ENCODE data around the gene C19orf25. TPM values are rescaled to one million over a fixed set of nuclear protein-coding genes. Genes with fewer than 3 reads are reported as not detected.

Gene C19orf25
- total RNA-seq = 10 to 100 TPM in 8 of 9 donors, 1 to 10 TPM in 1; 9.4 to 29.2 (median 15.7) TPM
- polyA plus RNA-seq = 10 to 100 TPM; 27.6 to 27.8 TPM
- long read RNA-seq, donor 1, transcript C19orf25-203 (3 exons, 1,837 nt) = major isoform, 10 of 25 reads
- long read RNA-seq, donor 1, transcript C19orf25-211 (1 exons, 2,314 nt) = minor isoform, 8 of 25 reads
- long read RNA-seq, donor 1, partial matches to known transcripts = 1 of 25 reads
- long read RNA-seq, donor 1, other reads (novel, unspliced or antisense) = 2 of 25 reads
- long read RNA-seq, donor 2, transcript C19orf25-202 (2 exons, 2,403 nt) = minor isoform, 8 of 70 reads
- long read RNA-seq, donor 2, transcript C19orf25-203 (3 exons, 1,837 nt) = major isoform, 48 of 70 reads
- long read RNA-seq, donor 2, partial matches to known transcripts = 1 of 70 reads
- long read RNA-seq, donor 2, other reads (novel, unspliced or antisense) = 5 of 70 reads
- long read RNA-seq, donor 3, transcript C19orf25-203 (3 exons, 1,837 nt) = major isoform, 14 of 22 reads
- long read RNA-seq, donor 3, partial matches to known transcripts = 0 of 22 reads
- long read RNA-seq, donor 3, other reads (novel, unspliced or antisense) = 1 of 22 reads

DNA sequence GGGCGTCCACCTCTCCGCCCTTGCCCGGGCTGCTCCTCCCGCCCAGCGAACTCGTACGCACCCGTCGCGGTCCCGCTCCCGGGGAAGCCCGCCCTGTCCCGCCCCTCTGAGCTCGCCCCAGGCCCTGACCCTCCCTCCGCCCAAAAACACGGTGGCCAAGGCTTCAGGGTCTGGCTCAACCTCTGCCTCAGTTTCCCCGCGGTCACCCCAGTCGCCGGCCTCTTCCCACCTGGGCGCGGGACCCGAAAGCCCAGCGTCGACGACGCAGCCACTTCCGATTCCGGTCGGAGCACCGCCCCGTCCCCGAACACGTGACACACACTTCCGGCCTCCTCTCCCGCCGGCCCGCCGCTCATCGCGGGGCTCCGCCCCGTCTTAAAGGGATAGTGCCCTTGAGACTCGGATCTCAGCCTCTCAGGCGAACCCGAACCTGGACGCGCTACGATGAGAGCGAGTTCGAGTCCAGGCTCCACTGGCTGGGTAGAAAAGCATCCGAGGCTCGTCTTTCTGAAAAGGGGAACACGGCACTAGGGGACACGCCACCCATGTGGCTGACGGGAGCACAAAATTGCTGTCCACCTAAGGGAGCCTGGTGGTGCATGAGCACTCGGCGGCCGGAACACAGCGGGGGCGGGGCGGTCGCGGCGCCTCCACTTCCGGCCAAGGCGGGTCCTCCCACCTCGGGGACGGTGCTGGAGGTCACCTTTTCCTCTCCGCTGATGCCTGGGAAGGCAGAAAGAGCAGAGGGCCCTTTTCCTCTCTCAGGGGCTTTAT, at the start of gene C19orf25:
Gene C19orf25 (minus strand): TSS at position 282 of the 774 bp plus-strand sequence. CDS start 312 bp downstream, outside the sequence.
- H3K4me1 ChIP-seq = peaks cover 0 to 30% (median 23%) of the 10 kb centered on the region in 12 donors
- H3K36me3 ChIP-seq = peaks cover 0 to 33% (median 3%) of the 10 kb centered on the region in 9 donors
- DNase-seq (peak; percentile 94 to 98 (median 96)), ATAC-seq (peak; percentile 94 to 98 (median 96))
- 0 to 1% (median 0%) methylated on average over 37 to 71 of the region's 71 CpGs for WGBS, 4 donors
- H3K27ac ChIP-seq = peak within 1 kb of the TSS; percentile 27 to 82 (median 70)
- no peaks in the 10 kb centered on the region for H3K27me3 ChIP-seq
- TF ChIP-seq POLR2A (IDR thresholded peaks at IDR 0.05) (peak in 1 of 2 donors; percentile 77), CTCF (IDR thresholded peaks at IDR 0.05) (no peak)
- no peaks in the 10 kb centered on the region for H3K9me3 ChIP-seq
- H3K4me3 ChIP-seq = peak within 1 kb of the TSS; percentile 80 to 99 (median 94)
- intact Hi-C loops (cut with DNase I) = loop anchor here in 1 of 10 donors (1.0 kb wide), 1 partner anchor 11 kb away; the partner anchor contains the start of gene PCSK4

DNA sequence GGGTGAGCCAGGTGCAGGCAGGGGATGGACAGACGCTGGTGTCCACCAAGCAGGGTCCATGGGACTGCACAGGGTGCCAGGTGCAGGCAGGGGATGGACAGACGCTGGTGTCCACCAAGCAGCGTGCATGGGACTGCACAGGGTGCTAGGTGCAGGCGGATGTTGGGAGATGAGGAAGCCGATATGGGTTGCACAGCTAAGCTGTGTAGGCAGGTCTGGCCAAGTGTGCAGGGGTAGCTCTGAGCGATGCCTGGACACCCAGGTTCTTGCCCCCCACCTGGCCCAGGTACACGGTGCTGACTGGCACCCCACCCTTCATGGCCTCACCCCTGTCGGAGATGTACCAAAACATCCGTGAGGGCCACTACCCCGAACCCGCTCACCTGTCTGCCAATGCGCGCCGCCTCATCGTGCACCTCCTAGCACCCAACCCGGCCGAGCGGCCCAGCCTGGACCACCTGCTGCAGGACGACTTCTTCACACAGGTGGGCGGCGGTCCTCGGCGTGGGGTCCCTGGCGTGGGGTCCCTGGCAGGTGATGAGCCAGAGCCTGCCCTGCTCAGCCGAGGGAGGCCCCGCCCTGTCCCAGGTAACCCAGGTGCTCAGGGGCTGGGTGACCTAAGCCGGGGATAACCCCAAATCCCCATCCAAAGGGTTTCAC, 48.8 kb upstream of the C19orf25 start:
- no peaks in the 10 kb centered on the region for H3K9me3 ChIP-seq
- no peaks in the 10 kb centered on the region for H3K36me3 ChIP-seq
- H3K27me3 ChIP-seq = peaks cover 7 to 68% (median 32%) of the 10 kb centered on the region in 9 donors
- WGBS, 4 donors = 73 to 87% (median 82%) methylated on average over 16 to 27 of the region's 27 CpGs
- no peak for ATAC-seq
- H3K4me1 ChIP-seq = peaks cover 0 to 10% (median 0%) of the 10 kb centered on the region in 12 donors
- TF ChIP-seq CTCF (IDR thresholded peaks at IDR 0.05) (no peak), POLR2A (IDR thresholded peaks at IDR 0.05) (no peak)
- no peak overlapping the region for H3K27ac ChIP-seq
- H3K4me3 ChIP-seq = no peak overlapping the region
- DNase-seq = peak in 1 of 5 donors; percentile 54
- intact Hi-C loops (cut with DNase I) = loop anchor here in 2 of 10 donors (10.0 kb wide), 1 partner anchor 243 kb away; the partner anchor contains the start of gene EFNA2 (in 2 of the 2)

DNA sequence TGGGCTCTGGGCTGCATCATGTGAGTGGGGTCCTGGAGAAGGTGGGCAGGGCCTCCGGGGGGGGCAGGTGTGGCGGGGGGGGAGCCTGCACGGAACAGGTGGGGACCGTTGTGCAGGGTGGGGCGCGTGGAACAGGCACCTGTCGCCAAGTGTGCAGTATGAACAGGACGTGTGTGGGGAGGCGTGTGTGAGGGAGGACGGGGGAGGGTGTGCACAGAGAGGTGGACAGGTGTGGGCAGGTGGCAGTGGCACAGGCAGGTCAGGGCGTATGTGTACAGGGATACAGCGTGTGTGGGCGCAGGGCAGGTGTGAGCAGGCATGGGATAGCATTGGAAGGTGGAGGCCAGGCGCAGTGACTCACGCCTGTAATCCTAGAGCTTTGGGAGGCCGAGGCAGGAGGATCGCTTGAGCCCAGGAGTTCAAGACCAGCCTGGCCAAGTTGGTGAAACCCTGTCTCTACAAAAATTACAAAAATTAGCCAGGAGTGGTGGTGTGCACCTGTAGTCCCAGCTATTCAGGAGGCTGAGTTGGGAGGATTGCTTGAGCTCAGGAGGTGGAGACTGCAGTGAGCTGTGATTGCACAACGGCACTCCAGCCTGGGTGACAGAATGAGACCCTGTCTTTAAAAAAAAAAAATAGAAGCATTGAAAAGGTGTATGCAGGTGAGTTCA, 48.1 kb upstream of the C19orf25 start:
- H3K27me3 ChIP-seq = peaks cover 7 to 71% (median 32%) of the 10 kb centered on the region in 9 donors
- no peak overlapping the region for H3K4me3 ChIP-seq
- ATAC-seq (no peak), DNase-seq (peak in 1 of 5 donors; percentile 24)
- 81 to 87% (median 84%) methylated on average over 18 of the region's 18 CpGs for WGBS, 4 donors
- H3K4me1 ChIP-seq = peaks cover 0 to 11% (median 0%) of the 10 kb centered on the region in 12 donors
- intact Hi-C loops (cut with DNase I) = loop anchor here in 2 of 10 donors (10.0 kb wide), 1 partner anchor 242 kb away; the partner anchor contains the start of gene EFNA2 (in 2 of the 2)
- no peaks in the 10 kb centered on the region for H3K9me3 ChIP-seq
- no peaks in the 10 kb centered on the region for H3K36me3 ChIP-seq
- no peak for TF ChIP-seq POLR2A (IDR thresholded peaks at IDR 0.05)
- no peak for TF ChIP-seq CTCF (IDR thresholded peaks at IDR 0.05)
- H3K27ac ChIP-seq = no peak overlapping the region

Measured in heart left ventricle (tissue), 16 donors.